Neuronal stem cell (in vitro differentiated cells): ENCODE results near the gene RAB33B.

Experiments used
- DNase-seq: peaks from one replicate; pipeline ENCODE4 v3.0.0-alpha.2; 2013; ENCODE audit warnings: low spot score
- H2AFZ ChIP-seq: one replicate; pipeline ENCODE4 v1.6.1; 2013; ENCODE audit warnings: mild to moderate bottlenecking, low read length, inconsistent platforms
- H2AK5ac ChIP-seq: 2 replicates; pipeline ENCODE4 v1.6.1; 2013; ENCODE audit warnings: low read depth, mild to moderate bottlenecking, inconsistent platforms, low read length, moderate library complexity, mixed read lengths
- H2BK120ac ChIP-seq: 2 replicates; pipeline ENCODE4 v1.6.1; 2013; ENCODE audit warnings: low read depth, mild to moderate bottlenecking, inconsistent platforms, low read length, moderate library complexity, mixed read lengths
- H2BK12ac ChIP-seq: one replicate; pipeline ENCODE4 v1.6.1; 2013; ENCODE audit warnings: low read length, inconsistent platforms
- H2BK15ac ChIP-seq: 2 replicates; pipeline ENCODE4 v1.6.1; 2013; ENCODE audit warnings: mild to moderate bottlenecking, low read length, inconsistent platforms, mixed read lengths
- H2BK5ac ChIP-seq: one replicate; pipeline ENCODE4 v1.6.1; 2013; ENCODE audit warnings: inconsistent platforms, mild to moderate bottlenecking, low read length, moderate library complexity
- H3K14ac ChIP-seq: one replicate; pipeline ENCODE4 v1.6.1; 2013; ENCODE audit warnings: low read length, inconsistent platforms
- H3K18ac ChIP-seq: 2 replicates; pipeline ENCODE4 v1.6.1; 2013; ENCODE audit warnings: low read length, inconsistent platforms
- H3K23ac ChIP-seq: 2 replicates; pipeline ENCODE4 v1.6.1; 2013; ENCODE audit warnings: low read depth, mild to moderate bottlenecking, mixed read lengths, low read length, inconsistent platforms; ENCODE audit not compliant: poor library complexity
- H3K27ac ChIP-seq: replicated peaks from 3 replicates; pipeline ENCODE4 v1.5.1; 2013; ENCODE audit warnings: low read length, inconsistent platforms
- H3K27me3 ChIP-seq, 3 experiments: 2 replicates each; pipeline ENCODE4 v1.6.1; 2013; ENCODE audit warnings: low read length in 3 of 3, mild to moderate bottlenecking in 2 of 3, inconsistent platforms in 1 of 3, low read depth in 1 of 3, mixed read lengths in 1 of 3, moderate library complexity in 1 of 3; ENCODE audit not compliant: control insufficient read depth in 3 of 3, insufficient read depth in 3 of 3
- H3K36me3 ChIP-seq, 2 donors: replicated peaks in 1 of 2; 2 replicates each; pipeline ENCODE4 v1.6.1; 2013; ENCODE audit warnings: low read length in 2 of 2; ENCODE audit not compliant: control insufficient read depth in 2 of 2, insufficient read depth in 2 of 2
- H3K4ac ChIP-seq: 2 replicates; pipeline ENCODE4 v1.6.1; 2013; ENCODE audit warnings: inconsistent platforms, mild to moderate bottlenecking, low read length, moderate library complexity
- H3K4me1 ChIP-seq, 2 donors: 1 replicate in 1 of 2; 2 replicates in 1 of 2; pipeline ENCODE4 v1.6.1; 2013; ENCODE audit warnings: low read length in 2 of 2, low read depth in 1 of 2; ENCODE audit not compliant: control insufficient read depth in 2 of 2, insufficient read depth in 1 of 2
- H3K4me2 ChIP-seq: one replicate; pipeline ENCODE4 v1.6.1; 2013; ENCODE audit warnings: mild to moderate bottlenecking, low read length, inconsistent platforms; ENCODE audit not compliant: insufficient read depth, poor library complexity, severe bottlenecking
- H3K4me3 ChIP-seq, 2 donors: 2 replicates each; pipeline ENCODE4 v1.5.1; 2013; ENCODE audit warnings: low read length in 2 of 2, mild to moderate bottlenecking in 2 of 2, inconsistent platforms in 1 of 2, moderate library complexity in 1 of 2
- H3K79me1 ChIP-seq: one replicate; pipeline ENCODE4 v1.6.1; 2013; ENCODE audit warnings: low read depth, mild to moderate bottlenecking, inconsistent platforms, low read length, moderate library complexity
- H3K9ac ChIP-seq: one replicate; pipeline ENCODE4 v1.6.1; 2013; ENCODE audit warnings: mild to moderate bottlenecking, low read depth, low read length, inconsistent platforms; ENCODE audit not compliant: poor library complexity
- H3K9me3 ChIP-seq, 2 donors: replicated peaks in 1 of 2; 2 replicates each; pipeline versions ENCODE3 to v1.6.1; 2013; ENCODE audit warnings: low read length in 2 of 2, mild to moderate bottlenecking in 2 of 2, inconsistent platforms in 1 of 2, low read depth in 1 of 2, mixed read lengths in 1 of 2, moderate library complexity in 1 of 2; ENCODE audit not compliant: control insufficient read depth in 2 of 2, insufficient read depth in 1 of 2
- H4K8ac ChIP-seq: one replicate; pipeline ENCODE4 v1.6.1; 2013; ENCODE audit warnings: low read depth, mild to moderate bottlenecking, inconsistent platforms, low read length, moderate library complexity
- H4K91ac ChIP-seq: one replicate; pipeline ENCODE4 v1.6.1; 2013; ENCODE audit warnings: low read length, low read depth, mild to moderate bottlenecking, inconsistent platforms; ENCODE audit not compliant: poor library complexity
- WGBS, 2 donors: extraction: QIAGEN DNeasy Blood & Tissue Kit; methylation state at CpG; one replicate each; pipeline ENCODE4 v1.1.7; 2013; ENCODE audit warnings: missing lambda C conversion rate in 2 of 2, mixed read lengths in 1 of 2; ENCODE audit not compliant: insufficient read length in 2 of 2, insufficient replicate concordance in 1 of 2; ENCODE audit errors: extremely low coverage in 2 of 2; 5-methylcytosine and 5-hydroxymethylcytosine counted together

RAB33B gene

DNA sequence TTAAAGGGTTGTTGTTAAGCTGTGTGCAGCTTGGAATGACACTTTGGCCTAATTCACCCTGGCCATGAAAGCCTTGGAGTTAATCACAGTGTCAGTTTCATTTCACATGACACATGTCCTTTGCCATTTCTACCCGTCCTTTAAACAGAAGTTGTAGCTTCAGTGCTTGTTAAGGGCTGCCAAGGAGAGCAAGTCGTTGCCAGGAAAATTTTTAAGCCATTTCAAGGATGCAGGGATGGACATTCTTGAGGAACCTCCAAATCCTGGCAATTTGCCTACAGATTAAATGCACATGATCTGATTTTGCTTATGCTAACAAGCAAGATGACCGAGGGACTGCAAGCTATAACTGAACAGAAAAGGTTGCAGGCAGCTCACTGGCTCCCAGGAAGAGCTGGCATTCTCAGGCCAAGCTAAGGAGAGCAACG lies 61.6 kb downstream of the RAB33B start:
- Histone ChIP-seq H4K8ac (no peak overlapping the region), H2BK12ac (no peak overlapping the region), H3K27me3 (no peaks in the 10 kb centered on the region), H3K4ac (no peak overlapping the region), H3K4me1 (peaks cover 0 to 7% of the 10 kb centered on the region in 2 donors), H2BK15ac (no peak overlapping the region), H3K23ac (no peak overlapping the region), H3K9ac (no peak overlapping the region), H3K14ac (no peak overlapping the region), H2BK5ac (no peak overlapping the region), H3K4me2 (no peak overlapping the region), H2AK5ac (no peak overlapping the region), H3K79me1 (no peaks in the 10 kb centered on the region), H4K91ac (no peak overlapping the region), H3K4me3 (no peak overlapping the region), H2BK120ac (no peak overlapping the region), H3K9me3 (peaks cover 0 to 2% of the 10 kb centered on the region in 2 donors), H3K36me3 (peaks cover 11 to 83% of the 10 kb centered on the region in 2 donors), H2AFZ (no peak overlapping the region), H3K18ac (no peak overlapping the region), H3K27ac (no peak overlapping the region)
- WGBS, 2 donors: no CpG with 5 or more reads among the region's 4 CpGs
- no peak for DNase-seq

DNA sequence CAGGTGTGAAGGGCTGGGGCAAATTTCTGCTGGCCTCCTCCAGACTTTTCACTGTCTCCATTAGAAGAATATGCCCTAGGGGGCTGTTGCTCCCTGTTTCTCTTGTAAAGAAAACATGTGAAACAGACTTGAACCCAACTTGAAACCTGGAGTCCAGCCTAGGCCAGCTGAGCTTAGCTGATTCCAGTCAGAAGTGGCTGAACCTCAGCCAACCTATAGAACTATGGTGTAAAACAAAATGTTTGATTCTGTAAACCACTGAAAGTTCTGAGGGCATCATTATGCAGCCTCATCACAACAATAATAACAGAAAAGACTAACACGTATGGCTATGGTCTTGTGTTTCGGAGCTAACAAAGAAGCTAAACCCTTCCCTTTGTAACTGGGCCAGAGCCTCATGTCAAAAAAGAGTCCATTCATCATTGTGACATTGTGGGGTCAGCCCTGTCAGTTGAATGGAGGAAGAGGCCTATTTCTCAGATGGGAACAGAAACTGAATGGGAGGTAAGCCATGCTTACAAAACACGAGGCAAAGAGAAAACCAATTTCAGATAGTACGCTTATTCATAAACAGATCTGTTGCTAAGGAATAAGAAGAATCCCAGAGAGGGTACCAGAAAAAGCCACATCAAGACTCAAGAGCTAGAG lies 68.0 kb downstream of the RAB33B start:
- H2AK5ac ChIP-seq: no peak overlapping the region
- H2BK12ac ChIP-seq: no peak overlapping the region
- peak overlapping the region; percentile 13 for H2AFZ ChIP-seq
- H3K4me1 ChIP-seq: peaks cover 7 to 12% of the 10 kb centered on the region in 2 donors
- H3K4ac ChIP-seq: no peak overlapping the region
- H3K9ac ChIP-seq: no peak overlapping the region
- H3K27ac ChIP-seq: no peak overlapping the region
- H3K14ac ChIP-seq: no peak overlapping the region
- no peak overlapping the region for H4K8ac ChIP-seq
- no CpG with 5 or more reads among the region's 4 CpGs for WGBS, 2 donors
- H3K79me1 ChIP-seq: no peaks in the 10 kb centered on the region
- no peak for DNase-seq
- H2BK15ac ChIP-seq: no peak overlapping the region
- H3K23ac ChIP-seq: no peak overlapping the region
- H3K36me3 ChIP-seq: peaks cover 8 to 84% of the 10 kb centered on the region in 2 donors
- no peaks in the 10 kb centered on the region for H3K9me3 ChIP-seq
- no peak overlapping the region for H4K91ac ChIP-seq
- H3K4me3 ChIP-seq: no peak overlapping the region
- no peak overlapping the region for H2BK120ac ChIP-seq
- H3K4me2 ChIP-seq: no peak overlapping the region
- H2BK5ac ChIP-seq: no peak overlapping the region
- no peaks in the 10 kb centered on the region for H3K27me3 ChIP-seq
- H3K18ac ChIP-seq: no peak overlapping the region

DNA sequence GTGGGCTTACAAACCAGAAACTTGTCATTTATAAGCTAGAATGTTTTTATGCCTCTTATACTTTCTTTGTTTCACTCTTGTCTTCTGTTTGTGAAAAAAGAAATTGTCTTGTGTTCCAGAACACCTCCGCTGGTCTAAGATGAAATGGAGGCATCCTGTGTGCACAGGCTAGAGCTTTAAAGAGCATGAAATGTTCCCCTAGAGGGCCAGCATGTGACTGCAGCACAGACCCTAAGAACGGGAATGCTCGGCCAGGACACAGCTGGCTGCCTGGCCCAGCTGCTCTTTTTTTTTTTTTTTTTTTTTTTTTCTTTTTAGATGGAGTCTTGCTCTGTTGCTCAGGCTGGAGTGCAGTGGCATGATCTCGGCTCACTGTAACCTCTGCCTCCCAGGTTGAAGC lies 68.5 kb downstream of the RAB33B start:
- Histone ChIP-seq H2BK120ac (no peak overlapping the region), H3K4ac (no peak overlapping the region), H3K79me1 (no peaks in the 10 kb centered on the region), H4K91ac (no peak overlapping the region), H3K4me1 (peaks cover 7 to 12% of the 10 kb centered on the region in 2 donors), H3K4me3 (no peak overlapping the region), H2BK12ac (no peak overlapping the region), H3K27ac (no peak overlapping the region), H3K14ac (no peak overlapping the region), H3K9me3 (no peaks in the 10 kb centered on the region), H4K8ac (no peak overlapping the region), H3K4me2 (no peak overlapping the region), H2AFZ (peak overlapping the region; percentile 1), H2BK5ac (no peak overlapping the region), H3K9ac (no peak overlapping the region), H3K36me3 (peaks cover 8 to 84% of the 10 kb centered on the region in 2 donors), H2AK5ac (no peak overlapping the region), H3K18ac (no peak overlapping the region), H2BK15ac (no peak overlapping the region), H3K27me3 (no peaks in the 10 kb centered on the region), H3K23ac (no peak overlapping the region)
- no peak for DNase-seq
- WGBS, 2 donors: no CpG with 5 or more reads among the region's 4 CpGs

DNA sequence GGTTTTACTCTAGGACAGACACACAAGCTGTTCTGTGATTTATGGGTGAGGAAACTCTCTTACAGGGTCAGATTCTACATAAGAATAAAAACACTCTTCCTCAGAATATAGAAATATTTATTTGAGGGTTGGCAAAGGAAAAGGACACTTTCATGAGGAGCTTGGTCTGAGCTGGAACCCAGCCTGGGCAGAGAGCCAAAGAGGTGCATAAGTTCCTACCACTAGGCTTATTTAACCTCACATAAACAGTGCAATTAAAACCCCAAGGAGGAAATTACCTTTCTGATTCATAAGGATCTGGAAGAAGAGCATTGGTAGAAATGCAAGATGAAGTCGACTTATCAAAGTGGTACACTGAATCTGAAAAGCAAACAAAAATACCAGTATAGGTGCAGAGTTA lies 69.2 kb downstream of the RAB33B start:
- WGBS, 2 donors: no CpG with 5 or more reads among the region's 1 CpG

More for the DNA sequence above, 69.2 kb downstream of the RAB33B start:
- H3K4me1 ChIP-seq: peaks cover 7 to 12% of the 10 kb centered on the region in 2 donors
- H3K4me3 ChIP-seq: no peak overlapping the region
- H3K23ac ChIP-seq: no peak overlapping the region
- no peak overlapping the region for H2BK15ac ChIP-seq
- H4K8ac ChIP-seq: no peak overlapping the region
- H3K9ac ChIP-seq: no peak overlapping the region
- H3K18ac ChIP-seq: no peak overlapping the region
- no peak overlapping the region for H2BK12ac ChIP-seq
- DNase-seq: no peak
- no peak overlapping the region for H3K14ac ChIP-seq
- no peak overlapping the region for H4K91ac ChIP-seq
- no peak overlapping the region for H3K27ac ChIP-seq
- peaks cover 4 to 84% of the 10 kb centered on the region in 2 donors for H3K36me3 ChIP-seq
- no peaks in the 10 kb centered on the region for H3K79me1 ChIP-seq
- no peak overlapping the region for H2BK5ac ChIP-seq
- no peaks in the 10 kb centered on the region for H3K27me3 ChIP-seq
- no peak overlapping the region for H3K4ac ChIP-seq
- no peak overlapping the region for H2AK5ac ChIP-seq
- no peak overlapping the region for H2AFZ ChIP-seq
- H3K4me2 ChIP-seq: no peak overlapping the region
- H3K9me3 ChIP-seq: no peaks in the 10 kb centered on the region
- H2BK120ac ChIP-seq: no peak overlapping the region
